CD8-positive, alpha-beta memory T cell (primary cell): Measurements from ENCODE around the gene ORC1. TPM values are rescaled to one million over a fixed set of nuclear protein-coding genes. Genes with fewer than 3 reads are reported as not detected.

ENCODE experiments used
- CTCF ChIA-PET: fragments of 350-600 bp; sonication (Branson Sonifier 250); formaldehyde crosslinking; loops from one replicate; lab custom pipeline; 2021; ENCODE audit warnings: antibody characterized with exemption; lab: Charles Lee
- POLR2A ChIA-PET: fragments of 350-600 bp; sonication (Branson Sonifier 250); formaldehyde crosslinking; loops from one replicate; lab custom pipeline; 2021; ENCODE audit warnings: antibody characterized with exemption; lab: Charles Lee
- DNase-seq, 5 donors: peaks; one replicate each; pipeline versions ENCODE4 v3.0.0 to v3.0.0-alpha.2; 2020 to 2022; ENCODE audit warnings: mixed read lengths in 1 of 5
- H3K27ac ChIP-seq: one replicate; pipeline ENCODE4 v1.7.0; 2013; ENCODE audit warnings: low read depth, mild to moderate bottlenecking, low read length, moderate library complexity
- H3K27me3 ChIP-seq: 2 replicates; pipeline ENCODE4 v1.7.0; 2013; ENCODE audit warnings: low read length, mild to moderate bottlenecking; ENCODE audit not compliant: insufficient read depth, poor library complexity, severe bottlenecking
- H3K36me3 ChIP-seq: 2 replicates; pipeline ENCODE4 v1.7.0; 2013; ENCODE audit warnings: mild to moderate bottlenecking, low read length, moderate library complexity; ENCODE audit not compliant: insufficient read depth
- H3K4me1 ChIP-seq: 2 replicates; pipeline ENCODE4 v1.7.0; 2013; ENCODE audit warnings: mild to moderate bottlenecking, low read length, moderate library complexity; ENCODE audit not compliant: insufficient read depth
- H3K4me3 ChIP-seq: 2 replicates; pipeline ENCODE4 v1.7.0; 2013; ENCODE audit warnings: mild to moderate bottlenecking, low read length
- H3K9me3 ChIP-seq: 2 replicates; pipeline ENCODE4 v1.7.0; 2013; ENCODE audit warnings: mild to moderate bottlenecking, low read length
- H3K27ac Mint-ChIP-seq, 8 donors: one replicate each; pipeline ENCODE4 v1.8.0; 2020 to 2021; ENCODE audit warnings: mixed read lengths in 8 of 8, mild to moderate bottlenecking in 6 of 8, inconsistent platforms in 3 of 8, moderate library complexity in 3 of 8
- H3K27me3 Mint-ChIP-seq, 2 donors: one replicate each; pipeline ENCODE4 v1.8.0; 2020 to 2021; ENCODE audit warnings: mixed read lengths in 2 of 2, mild to moderate bottlenecking in 1 of 2, moderate library complexity in 1 of 2
- H3K36me3 Mint-ChIP-seq, 3 donors: one replicate each; pipeline ENCODE4 v1.8.0; 2020 to 2021; ENCODE audit warnings: mixed read lengths in 3 of 3, inconsistent platforms in 1 of 3, mild to moderate bottlenecking in 1 of 3
- H3K4me1 Mint-ChIP-seq, 3 donors: one replicate each; pipeline ENCODE4 v1.8.0; 2020 to 2021; ENCODE audit warnings: mixed read lengths in 3 of 3, inconsistent platforms in 1 of 3, mild to moderate bottlenecking in 1 of 3
- H3K4me3 Mint-ChIP-seq, 7 donors: one replicate each; pipeline ENCODE4 v1.8.0; 2020 to 2021; ENCODE audit warnings: mixed read lengths in 7 of 7, mild to moderate bottlenecking in 6 of 7, moderate library complexity in 4 of 7, inconsistent platforms in 2 of 7
- H3K9me3 Mint-ChIP-seq, 5 donors: one replicate each; pipeline ENCODE4 v1.8.0; 2020 to 2022; ENCODE audit warnings: mixed read lengths in 5 of 5, mild to moderate bottlenecking in 3 of 5, moderate library complexity in 2 of 5, inconsistent platforms in 1 of 5
- polyA plus RNA-seq: library from polyadenylated mRNA; unstranded; fragments of 300-500 nt; fragmentation: Illumina TruSeq; gene quantifications from one replicate; pipeline ENCODE4 v1.2.3, GENCODE V29; 2021
- total RNA-seq, 2 experiments: library from RNA; stranded (reverse); gene quantifications; one replicate each; pipeline ENCODE4 v1.2.3, GENCODE V29; 2021

Gene ORC1
- 10 to 100 TPM; 39.8 to 40.6 TPM for total RNA-seq
- polyA plus RNA-seq = 0.55 TPM

GRCh38 chr1:52404116-52404974 is at the start of gene ORC1, which contains the start of gene PRPF38A:
Gene ORC1 (minus strand): TSS chr1:52404423. CDS start chr1:52402223, 2,200 bp downstream.
Gene PRPF38A (plus strand): TSS chr1:52404602. CDS start chr1:52404750, 148 bp downstream.
- peak within 1 kb of the TSS; percentile 98 to 100 (median 99) for H3K4me3 Mint-ChIP-seq
- POLR2A ChIA-PET = interaction anchor here (0.7 to 2.9 kb wide), 12 partner anchors 13 to 371 kb away, joined by 3 to 24 read pairs (median 4); partner anchors contain the start of genes CC2D1B, KTI12 and TUT4
- H3K27me3 Mint-ChIP-seq = peaks cover 0 to 2% of the 10 kb centered on the region in 2 donors
- Histone ChIP-seq H3K27ac (peak within 1 kb of the TSS; percentile 98), H3K9me3 (no peaks in the 10 kb centered on the region), H3K27me3 (no peaks in the 10 kb centered on the region), H3K4me1 (peaks cover 18% of the 10 kb centered on the region), H3K36me3 (peaks cover 20% of the 10 kb centered on the region), H3K4me3 (peak within 1 kb of the TSS; percentile 99)
- peak within 1 kb of the TSS; percentile 92 to 100 (median 99) for H3K27ac Mint-ChIP-seq
- DNase-seq = peak; percentile 94 to 98 (median 96)
- CTCF ChIA-PET = interaction anchor here (0.8 to 2.6 kb wide), 10 partner anchors 11 to 282 kb away, joined by 3 to 12 read pairs (median 4); partner anchors contain the start of gene TUT4
- H3K36me3 Mint-ChIP-seq = peaks cover 7 to 47% (median 16%) of the 10 kb centered on the region in 3 donors
- no peaks in the 10 kb centered on the region for H3K9me3 Mint-ChIP-seq
- peaks cover 37 to 51% (median 47%) of the 10 kb centered on the region in 3 donors for H3K4me1 Mint-ChIP-seq

- no peak for DNase-seq
- H3K27ac Mint-ChIP-seq = no peak overlapping the region
- ChIA-PET POLR2A (no interaction called here), CTCF (no interaction called here)
- Histone ChIP-seq H3K27ac (no peak overlapping the region), H3K9me3 (no peaks in the 10 kb centered on the region), H3K36me3 (peaks cover 24% of the 10 kb centered on the region), H3K4me3 (no peak overlapping the region), H3K27me3 (no peaks in the 10 kb centered on the region), H3K4me1 (no peaks in the 10 kb centered on the region)
- no peaks in the 10 kb centered on the region for H3K9me3 Mint-ChIP-seq
- H3K36me3 Mint-ChIP-seq = peaks cover 0 to 69% (median 24%) of the 10 kb centered on the region in 3 donors
- H3K27me3 Mint-ChIP-seq = no peaks in the 10 kb centered on the region
- H3K4me3 Mint-ChIP-seq = no peak overlapping the region
- peaks cover 0 to 3% (median 0%) of the 10 kb centered on the region in 3 donors for H3K4me1 Mint-ChIP-seq
Observed at GRCh38 chr1:52444463-52444862, 40.2 kb upstream of the ORC1 start.

DNA sequence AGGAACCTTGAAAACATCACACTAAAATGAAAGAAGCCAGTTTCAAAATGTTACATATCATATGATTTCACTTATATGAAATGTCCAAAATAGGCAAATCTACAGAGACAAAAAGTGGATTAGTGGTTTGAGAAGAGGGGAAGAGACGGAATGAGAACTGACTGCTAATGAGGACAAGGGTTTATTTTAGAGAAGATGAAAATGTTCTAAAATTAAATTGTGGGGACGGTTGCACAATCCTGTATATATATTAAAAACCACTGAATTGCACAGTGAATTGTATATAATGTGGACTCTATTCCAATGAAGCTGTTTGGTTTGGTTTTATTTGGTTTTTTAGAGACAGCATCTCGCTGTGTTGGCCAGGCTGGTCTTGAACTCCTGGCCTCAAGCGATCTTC is 35.8 kb upstream of the ORC1 start:
- POLR2A ChIA-PET = no interaction called here
- peaks cover 15% of the 10 kb centered on the region for H3K36me3 ChIP-seq
- H3K4me1 Mint-ChIP-seq = peaks cover 0 to 3% (median 0%) of the 10 kb centered on the region in 3 donors

DNA sequence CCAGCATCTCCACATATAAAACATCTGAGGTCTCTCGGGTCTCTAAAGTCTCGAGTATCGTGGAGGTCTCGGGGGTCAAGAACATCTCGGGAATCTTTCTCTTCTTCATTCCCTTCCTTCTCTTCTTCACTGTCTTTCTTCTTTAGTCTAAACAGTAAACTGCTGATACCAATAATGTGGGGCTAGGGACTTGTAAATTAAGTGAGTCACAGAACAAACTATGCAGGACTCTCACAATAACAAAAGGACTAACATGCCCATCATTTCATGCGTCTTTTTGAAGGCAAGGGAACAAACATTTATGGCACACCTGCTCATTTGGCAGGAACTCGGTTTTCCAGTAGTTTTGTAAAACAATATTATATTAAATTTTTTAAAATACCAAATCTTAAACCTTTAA is 32.6 kb upstream of the ORC1 start:
- H3K4me3 ChIP-seq = no peak overlapping the region
- Mint-ChIP-seq H3K27ac (peak overlapping the region in 1 of 8 donors; percentile 60), H3K36me3 (peaks cover 13 to 83% (median 34%) of the 10 kb centered on the region in 3 donors), H3K27me3 (no peaks in the 10 kb centered on the region), H3K9me3 (no peaks in the 10 kb centered on the region), H3K4me1 (peaks cover 0 to 2% (median 0%) of the 10 kb centered on the region in 3 donors), H3K4me3 (no peak overlapping the region)
- POLR2A ChIA-PET = interaction anchor here (0.6 kb wide), 1 partner anchor 93 kb away, joined by 3 read pairs; no protein-coding TSS in a partner anchor
- H3K27me3 ChIP-seq = no peaks in the 10 kb centered on the region
- no peaks in the 10 kb centered on the region for H3K9me3 ChIP-seq
- no peaks in the 10 kb centered on the region for H3K4me1 ChIP-seq
- CTCF ChIA-PET = no interaction called here
- peaks cover 35% of the 10 kb centered on the region for H3K36me3 ChIP-seq
- H3K27ac ChIP-seq = no peak overlapping the region
- DNase-seq = no peak

More for the DNA sequence above, 35.8 kb upstream of the ORC1 start:
- no peaks in the 10 kb centered on the region for H3K9me3 ChIP-seq
- Mint-ChIP-seq H3K27ac (peak overlapping the region in 4 of 8 donors; percentile 2 to 86 (median 21)), H3K36me3 (peaks cover 9 to 74% (median 31%) of the 10 kb centered on the region in 3 donors), H3K9me3 (no peaks in the 10 kb centered on the region), H3K27me3 (no peaks in the 10 kb centered on the region), H3K4me3 (no peak overlapping the region)
- no peaks in the 10 kb centered on the region for H3K27me3 ChIP-seq
- H3K27ac ChIP-seq = no peak overlapping the region
- CTCF ChIA-PET = no interaction called here
- H3K4me1 ChIP-seq = no peaks in the 10 kb centered on the region
- DNase-seq = no peak
- H3K4me3 ChIP-seq = no peak overlapping the region

GRCh38 chr1:52435650-52436049 is 31.4 kb upstream of the ORC1 start:
- POLR2A ChIA-PET = interaction anchor here (0.5 kb wide), 1 partner anchor 179 kb away, joined by 3 read pairs; no protein-coding TSS in a partner anchor
- Histone ChIP-seq H3K27ac (no peak overlapping the region), H3K36me3 (peaks cover 39% of the 10 kb centered on the region), H3K27me3 (no peaks in the 10 kb centered on the region), H3K4me3 (no peak overlapping the region), H3K4me1 (no peaks in the 10 kb centered on the region), H3K9me3 (no peaks in the 10 kb centered on the region)
- Mint-ChIP-seq H3K4me1 (peaks cover 0 to 2% (median 0%) of the 10 kb centered on the region in 3 donors), H3K36me3 (peaks cover 19 to 86% (median 36%) of the 10 kb centered on the region in 3 donors), H3K27me3 (no peaks in the 10 kb centered on the region), H3K27ac (peak overlapping the region in 1 of 8 donors; percentile 47), H3K4me3 (no peak overlapping the region), H3K9me3 (no peaks in the 10 kb centered on the region)
- CTCF ChIA-PET = no interaction called here
- no peak for DNase-seq

DNA sequence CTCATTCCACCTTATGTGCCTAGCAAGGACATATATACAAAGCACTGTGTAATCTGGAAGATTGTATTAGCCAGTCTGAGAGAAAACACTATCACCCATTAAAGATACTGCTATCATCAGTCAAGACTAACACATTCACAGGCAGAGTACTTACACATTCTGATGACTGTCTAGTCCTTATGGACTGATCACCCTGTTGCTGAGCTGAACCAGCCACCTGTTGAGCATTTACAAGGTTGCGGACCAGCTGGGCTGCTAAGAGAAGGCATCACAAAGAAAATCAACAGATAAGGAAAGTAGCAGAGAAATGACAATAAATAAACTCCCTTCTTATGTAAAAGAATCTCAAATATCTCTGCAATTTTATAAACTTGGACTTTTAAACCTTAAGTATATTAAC is 31.0 kb upstream of the ORC1 start:
- ChIA-PET CTCF (no interaction called here), POLR2A (interaction anchor here (0.5 kb wide), 1 partner anchor 179 kb away, joined by 3 read pairs; no protein-coding TSS in a partner anchor)
- H3K27me3 ChIP-seq = no peaks in the 10 kb centered on the region
- H3K4me3 ChIP-seq = no peak overlapping the region
- Mint-ChIP-seq H3K36me3 (peaks cover 19 to 87% (median 37%) of the 10 kb centered on the region in 3 donors), H3K4me1 (peaks cover 0 to 2% (median 0%) of the 10 kb centered on the region in 3 donors), H3K4me3 (no peak overlapping the region), H3K27ac (peak overlapping the region in 1 of 8 donors; percentile 47), H3K9me3 (no peaks in the 10 kb centered on the region), H3K27me3 (no peaks in the 10 kb centered on the region)
- DNase-seq = no peak
- H3K27ac ChIP-seq = no peak overlapping the region
- H3K9me3 ChIP-seq = no peaks in the 10 kb centered on the region
- H3K36me3 ChIP-seq = peaks cover 42% of the 10 kb centered on the region
- H3K4me1 ChIP-seq = no peaks in the 10 kb centered on the region

- H3K27me3 ChIP-seq = no peaks in the 10 kb centered on the region
- no peaks in the 10 kb centered on the region for H3K4me1 ChIP-seq
- ChIA-PET POLR2A (interaction anchor here (1.1 kb wide), 1 partner anchor 9 kb away, joined by 3 read pairs; no protein-coding TSS in a partner anchor), CTCF (no interaction called here)
- H3K4me3 ChIP-seq = no peak overlapping the region
- peaks cover 36% of the 10 kb centered on the region for H3K36me3 ChIP-seq
- Mint-ChIP-seq H3K27me3 (no peaks in the 10 kb centered on the region), H3K27ac (peak overlapping the region in 1 of 8 donors; percentile 53), H3K4me1 (no peaks in the 10 kb centered on the region), H3K36me3 (peaks cover 16 to 76% (median 38%) of the 10 kb centered on the region in 3 donors), H3K4me3 (no peak overlapping the region), H3K9me3 (no peaks in the 10 kb centered on the region)
- H3K9me3 ChIP-seq = no peaks in the 10 kb centered on the region
- H3K27ac ChIP-seq = no peak overlapping the region
- no peak for DNase-seq
Observed at GRCh38 chr1:52432807-52433206, 28.6 kb upstream of the ORC1 start.
